Activated T-helper 17 cell treated with anti-CD3 and anti-CD28 coated beads, Interleukin-2, amount 50 U/mL, for 72 hours (primary cell): ENCODE results near the gene LDLRAD4. TPM values are rescaled to one million over a fixed set of nuclear protein-coding genes. Genes with fewer than 3 reads are reported as not detected.

Experiments
- ATAC-seq: fragments of 150-1000 bp; cut with Tn5 transposase; replicated peaks from 2 replicates; pipeline ENCODE4 v1.10.0; 2021; ENCODE audit warnings: mild to moderate bottlenecking, moderate library complexity
- H3K27ac Mint-ChIP-seq: one replicate; pipeline ENCODE4 v1.8.0; 2022; ENCODE audit warnings: mixed read lengths
- H3K27me3 Mint-ChIP-seq: one replicate; pipeline ENCODE4 v1.8.0; 2022; ENCODE audit warnings: mixed read lengths
- H3K36me3 Mint-ChIP-seq: one replicate; pipeline ENCODE4 v1.8.0; 2022; ENCODE audit warnings: low read depth, mild to moderate bottlenecking, mixed read lengths
- H3K4me1 Mint-ChIP-seq: one replicate; pipeline ENCODE4 v1.8.0; 2022; ENCODE audit warnings: mixed read lengths
- H3K4me3 Mint-ChIP-seq: one replicate; pipeline ENCODE4 v1.8.0; 2022; ENCODE audit warnings: mild to moderate bottlenecking, mixed read lengths
- H3K9me3 Mint-ChIP-seq: one replicate; pipeline ENCODE4 v1.8.0; 2022; ENCODE audit warnings: mixed read lengths
- total RNA-seq, 2 donors: library from RNA; stranded (reverse); gene quantifications; one replicate each; pipeline ENCODE4 v1.2.3, GENCODE V29; 2022

Gene LDLRAD4
- total RNA-seq, 2 donors from 2014 or later = 52.0 to 54.8 TPM

- H3K9me3 Mint-ChIP-seq = no peaks in the 10 kb centered on the region
- ATAC-seq = peak; percentile 43
Observed at GRCh38 chr18:13428319-13428718, 209.8 kb downstream of the LDLRAD4 start.

GRCh38 chr18:13429016-13429415 lies 210.5 kb downstream of the LDLRAD4 start:
- Mint-ChIP-seq H3K4me1 (peaks cover 39% of the 10 kb centered on the region), H3K27me3 (no peaks in the 10 kb centered on the region), H3K36me3 (peaks cover 11% of the 10 kb centered on the region), H3K9me3 (no peaks in the 10 kb centered on the region), H3K4me3 (no peak overlapping the region), H3K27ac (peak overlapping the region; percentile 4)
- no peak for ATAC-seq

More at GRCh38 chr18:13428319-13428718, 209.8 kb downstream of the LDLRAD4 start:
- Mint-ChIP-seq H3K27ac (peak overlapping the region; percentile 4), H3K36me3 (peaks cover 11% of the 10 kb centered on the region), H3K4me1 (peaks cover 34% of the 10 kb centered on the region), H3K4me3 (no peak overlapping the region), H3K27me3 (no peaks in the 10 kb centered on the region)

GRCh38 chr18:13429884-13430510 lies 211.4 kb downstream of the LDLRAD4 start:
- no peak overlapping the region for H3K4me3 Mint-ChIP-seq
- no peak for ATAC-seq
- peaks cover 31% of the 10 kb centered on the region for H3K4me1 Mint-ChIP-seq
- H3K27ac Mint-ChIP-seq = no peak overlapping the region
- peaks cover 11% of the 10 kb centered on the region for H3K36me3 Mint-ChIP-seq
- no peaks in the 10 kb centered on the region for H3K27me3 Mint-ChIP-seq
- no peaks in the 10 kb centered on the region for H3K9me3 Mint-ChIP-seq

- H3K27me3 Mint-ChIP-seq = no peaks in the 10 kb centered on the region
- no peak overlapping the region for H3K27ac Mint-ChIP-seq
- no peak for ATAC-seq
- peaks cover 30% of the 10 kb centered on the region for H3K4me1 Mint-ChIP-seq
- no peaks in the 10 kb centered on the region for H3K9me3 Mint-ChIP-seq
- H3K4me3 Mint-ChIP-seq = no peak overlapping the region
- peaks cover 11% of the 10 kb centered on the region for H3K36me3 Mint-ChIP-seq
Observed at GRCh38 chr18:13430663-13431062, 212.1 kb downstream of the LDLRAD4 start.

GRCh38 chr18:13431886-13432285 lies 213.3 kb downstream of the LDLRAD4 start:
- ATAC-seq = no peak
- H3K27me3 Mint-ChIP-seq = no peaks in the 10 kb centered on the region
- peaks cover 40% of the 10 kb centered on the region for H3K4me1 Mint-ChIP-seq
- H3K9me3 Mint-ChIP-seq = no peaks in the 10 kb centered on the region
- no peak overlapping the region for H3K4me3 Mint-ChIP-seq
- H3K27ac Mint-ChIP-seq = no peak overlapping the region
- H3K36me3 Mint-ChIP-seq = peaks cover 11% of the 10 kb centered on the region

GRCh38 chr18:13433125-13433524 lies 214.6 kb downstream of the LDLRAD4 start:
- peaks cover 48% of the 10 kb centered on the region for H3K4me1 Mint-ChIP-seq
- ATAC-seq = peak; percentile 51
- peak overlapping the region; percentile 40 for H3K4me3 Mint-ChIP-seq
- peak overlapping the region; percentile 60 for H3K27ac Mint-ChIP-seq
- H3K9me3 Mint-ChIP-seq = no peaks in the 10 kb centered on the region
- peaks cover 11% of the 10 kb centered on the region for H3K36me3 Mint-ChIP-seq
- no peaks in the 10 kb centered on the region for H3K27me3 Mint-ChIP-seq

- Mint-ChIP-seq H3K9me3 (no peaks in the 10 kb centered on the region), H3K4me1 (peaks cover 48% of the 10 kb centered on the region), H3K27me3 (no peaks in the 10 kb centered on the region), H3K4me3 (peak overlapping the region; percentile 40), H3K36me3 (peaks cover 6% of the 10 kb centered on the region), H3K27ac (peak overlapping the region; percentile 60)
- no peak for ATAC-seq
Observed at GRCh38 chr18:13433685-13434084, 215.1 kb downstream of the LDLRAD4 start.

GRCh38 chr18:13434854-13435253 lies 216.3 kb downstream of the LDLRAD4 start:
- Mint-ChIP-seq H3K9me3 (no peaks in the 10 kb centered on the region), H3K4me1 (peaks cover 54% of the 10 kb centered on the region), H3K27me3 (no peaks in the 10 kb centered on the region), H3K27ac (no peak overlapping the region), H3K36me3 (peaks cover 11% of the 10 kb centered on the region), H3K4me3 (no peak overlapping the region)
- no peak for ATAC-seq

GRCh38 chr18:13435586-13436333 lies 217.2 kb downstream of the LDLRAD4 start:
- H3K9me3 Mint-ChIP-seq = no peaks in the 10 kb centered on the region
- ATAC-seq = peak; percentile 44
- H3K27ac Mint-ChIP-seq = peak overlapping the region; percentile 92
- H3K4me1 Mint-ChIP-seq = peaks cover 54% of the 10 kb centered on the region
- no peaks in the 10 kb centered on the region for H3K27me3 Mint-ChIP-seq
- peaks cover 17% of the 10 kb centered on the region for H3K36me3 Mint-ChIP-seq
- peak overlapping the region; percentile 82 for H3K4me3 Mint-ChIP-seq

- peak; percentile 47 for ATAC-seq
- H3K4me1 Mint-ChIP-seq = peaks cover 54% of the 10 kb centered on the region
- no peaks in the 10 kb centered on the region for H3K27me3 Mint-ChIP-seq
- H3K9me3 Mint-ChIP-seq = no peaks in the 10 kb centered on the region
- H3K36me3 Mint-ChIP-seq = peaks cover 11% of the 10 kb centered on the region
- peak overlapping the region; percentile 92 for H3K27ac Mint-ChIP-seq
- peak overlapping the region; percentile 82 for H3K4me3 Mint-ChIP-seq
Observed at GRCh38 chr18:13436576-13436975, 218.0 kb downstream of the LDLRAD4 start.

GRCh38 chr18:13437034-13437433 lies 218.5 kb downstream of the LDLRAD4 start:
- Mint-ChIP-seq H3K4me1 (peaks cover 55% of the 10 kb centered on the region), H3K9me3 (no peaks in the 10 kb centered on the region), H3K27me3 (no peaks in the 10 kb centered on the region), H3K36me3 (peaks cover 11% of the 10 kb centered on the region), H3K27ac (peak overlapping the region; percentile 92), H3K4me3 (peak overlapping the region; percentile 82)
- peak; percentile 62 for ATAC-seq

GRCh38 chr18:13437796-13438506 lies 219.4 kb downstream of the LDLRAD4 start:
- Mint-ChIP-seq H3K36me3 (peaks cover 11% of the 10 kb centered on the region), H3K9me3 (no peaks in the 10 kb centered on the region), H3K4me3 (peak overlapping the region; percentile 82), H3K27me3 (no peaks in the 10 kb centered on the region), H3K4me1 (peaks cover 56% of the 10 kb centered on the region), H3K27ac (peak overlapping the region; percentile 92)
- ATAC-seq = peak; percentile 72

- no peaks in the 10 kb centered on the region for H3K9me3 Mint-ChIP-seq
- H3K4me1 Mint-ChIP-seq = peaks cover 51% of the 10 kb centered on the region
- ATAC-seq = peak; percentile 48
- H3K27ac Mint-ChIP-seq = peak overlapping the region; percentile 92
- H3K36me3 Mint-ChIP-seq = peaks cover 16% of the 10 kb centered on the region
- H3K27me3 Mint-ChIP-seq = no peaks in the 10 kb centered on the region
- peak overlapping the region; percentile 82 for H3K4me3 Mint-ChIP-seq
Observed at GRCh38 chr18:13438507-13439056, 220.0 kb downstream of the LDLRAD4 start.

GRCh38 chr18:13439461-13439860 lies 220.9 kb downstream of the LDLRAD4 start:
- Mint-ChIP-seq H3K36me3 (peaks cover 19% of the 10 kb centered on the region), H3K9me3 (no peaks in the 10 kb centered on the region), H3K27ac (peak overlapping the region; percentile 92), H3K27me3 (no peaks in the 10 kb centered on the region), H3K4me3 (peak overlapping the region; percentile 82), H3K4me1 (peaks cover 47% of the 10 kb centered on the region)
- no peak for ATAC-seq
